ENCODE data around the gene ARPC3. TPM values are rescaled to one million over a fixed set of nuclear protein-coding genes. Genes with fewer than 3 reads are reported as not detected.
"Not testable (repeated sequence)": the region's sequence is repeated elsewhere in the genome, so short reads cannot be mapped to it uniquely, and the experiment has no call there.

The ARPC3 gene
- total and polyA plus RNA-seq, 2 experiments from 2014 or later: 434 to 585 TPM

- no peak for DNase-seq (ENCODE audit: low spot score)
- Histone ChIP-seq H3K27me3 (no peaks in the 10 kb centered on the region), H3K36me3 (replicated peaks; ENCODE audit: insufficient read depth, low read depth) (peaks cover 3% of the 10 kb centered on the region), H2AFZ (peak overlapping the region; percentile 4), H3K4me1 (ENCODE audit: insufficient read depth) (no peaks in the 10 kb centered on the region), H3K9me3 (ENCODE audit: low read depth) (no peaks in the 10 kb centered on the region), H3K79me2 (no peaks in the 10 kb centered on the region), H3K4me3 (no peak overlapping the region), H3K9me2 (replicated peaks; ENCODE audit: insufficient read depth) (no peaks in the 10 kb centered on the region), H3K4me2 (peak overlapping the region; percentile 69), H4K20me1 (ENCODE audit: insufficient read depth, poor library complexity, severe bottlenecking) (no peaks in the 10 kb centered on the region), H3K27ac (no peak overlapping the region)
- WGBS (ENCODE audit: low lambda C conversion rate, missing lambda C conversion rate): 90% methylated on average over 12 of the region's 12 CpGs
- TF ChIP-seq EZH2 (IDR thresholded peaks at IDR 0.05; ENCODE audit: borderline replicate concordance): no peak
- TF ChIP-seq EZH2phosphoT487 (IDR thresholded peaks at IDR 0.05; ENCODE audit: low read depth, severe bottlenecking, unreplicated experiment): no peak
- TF ChIP-seq CTCF (IDR thresholded peaks at IDR 0.05; ENCODE audit: poor library complexity): no peak
Measured at GRCh38 chr12:110431957-110432587, 18.1 kb downstream of the ARPC3 start.

GRCh38 chr12:110429676-110430075 lies 20.5 kb downstream of the ARPC3 start:
- not testable (repeated sequence) for H2AFZ ChIP-seq; H3K36me3 ChIP-seq (replicated peaks; ENCODE audit: insufficient read depth, low read depth); H3K9me2 ChIP-seq (replicated peaks; ENCODE audit: insufficient read depth); DNase-seq (ENCODE audit: low spot score); H3K27ac ChIP-seq; H3K4me2 ChIP-seq; H3K79me2 ChIP-seq; H3K9me3 ChIP-seq (ENCODE audit: low read depth); H3K4me1 ChIP-seq (ENCODE audit: insufficient read depth); H3K27me3 ChIP-seq; H3K4me3 ChIP-seq; H4K20me1 ChIP-seq (ENCODE audit: insufficient read depth, poor library complexity, severe bottlenecking)
- 97% methylated on average over 6 of the region's 15 CpGs for whole genome bisulfite sequencing (ENCODE audit: low lambda C conversion rate, missing lambda C conversion rate)

- peaks cover 6% of the 10 kb centered on the region for H3K4me1 ChIP-seq (ENCODE audit: insufficient read depth)
- H3K27me3 ChIP-seq: no peaks in the 10 kb centered on the region
- peak overlapping the region; percentile 78 for H3K27ac ChIP-seq
- H2AFZ ChIP-seq: no peak overlapping the region
- no peaks in the 10 kb centered on the region for H4K20me1 ChIP-seq (ENCODE audit: insufficient read depth, poor library complexity, severe bottlenecking)
- WGBS (ENCODE audit: low lambda C conversion rate, missing lambda C conversion rate): 48% methylated on average over 3 of the region's 3 CpGs
- H3K4me3 ChIP-seq: no peak overlapping the region
- H3K9me3 ChIP-seq (ENCODE audit: low read depth): no peaks in the 10 kb centered on the region
- no peaks in the 10 kb centered on the region for H3K9me2 ChIP-seq (replicated peaks; ENCODE audit: insufficient read depth)
- TF ChIP-seq CTCF (IDR thresholded peaks at IDR 0.05; ENCODE audit: poor library complexity): no peak
- no peak for TF ChIP-seq EZH2phosphoT487 (IDR thresholded peaks at IDR 0.05; ENCODE audit: low read depth, severe bottlenecking, unreplicated experiment)
- TF ChIP-seq EZH2 (IDR thresholded peaks at IDR 0.05; ENCODE audit: borderline replicate concordance): no peak
- DNase-seq (ENCODE audit: low spot score): peak; percentile 16
- H3K79me2 ChIP-seq: no peaks in the 10 kb centered on the region
- H3K4me2 ChIP-seq: no peak overlapping the region
- no peaks in the 10 kb centered on the region for H3K36me3 ChIP-seq (replicated peaks; ENCODE audit: insufficient read depth, low read depth)
Measured at GRCh38 chr12:110426406-110426805, 23.7 kb downstream of the ARPC3 start.

- no peaks in the 10 kb centered on the region for H3K9me2 ChIP-seq (replicated peaks; ENCODE audit: insufficient read depth)
- H3K4me2 ChIP-seq: no peak overlapping the region
Measured at GRCh38 chr12:110424237-110424636, 25.9 kb downstream of the ARPC3 start.

More at GRCh38 chr12:110424237-110424636, 25.9 kb downstream of the ARPC3 start:
- Histone ChIP-seq H2AFZ (no peak overlapping the region), H4K20me1 (ENCODE audit: insufficient read depth, poor library complexity, severe bottlenecking) (no peaks in the 10 kb centered on the region), H3K27ac (no peak overlapping the region), H3K79me2 (no peaks in the 10 kb centered on the region), H3K4me3 (no peak overlapping the region), H3K4me1 (ENCODE audit: insufficient read depth) (peaks cover 7% of the 10 kb centered on the region), H3K9me3 (ENCODE audit: low read depth) (no peaks in the 10 kb centered on the region), H3K36me3 (replicated peaks; ENCODE audit: insufficient read depth, low read depth) (no peaks in the 10 kb centered on the region), H3K27me3 (no peaks in the 10 kb centered on the region)
- TF ChIP-seq CTCF (IDR thresholded peaks at IDR 0.05; ENCODE audit: poor library complexity): no peak
- TF ChIP-seq EZH2 (IDR thresholded peaks at IDR 0.05; ENCODE audit: borderline replicate concordance): no peak
- TF ChIP-seq EZH2phosphoT487 (IDR thresholded peaks at IDR 0.05; ENCODE audit: low read depth, severe bottlenecking, unreplicated experiment): no peak
- WGBS (ENCODE audit: low lambda C conversion rate, missing lambda C conversion rate): 74% methylated on average over 3 of the region's 3 CpGs
- no peak for DNase-seq (ENCODE audit: low spot score)
